ENCODE results near the gene OR10G2.
"Not testable (repeated sequence)": the region's sequence is repeated elsewhere in the genome, so short reads cannot be mapped to it uniquely, and the experiment has no call there.

Gene OR10G2

DNA sequence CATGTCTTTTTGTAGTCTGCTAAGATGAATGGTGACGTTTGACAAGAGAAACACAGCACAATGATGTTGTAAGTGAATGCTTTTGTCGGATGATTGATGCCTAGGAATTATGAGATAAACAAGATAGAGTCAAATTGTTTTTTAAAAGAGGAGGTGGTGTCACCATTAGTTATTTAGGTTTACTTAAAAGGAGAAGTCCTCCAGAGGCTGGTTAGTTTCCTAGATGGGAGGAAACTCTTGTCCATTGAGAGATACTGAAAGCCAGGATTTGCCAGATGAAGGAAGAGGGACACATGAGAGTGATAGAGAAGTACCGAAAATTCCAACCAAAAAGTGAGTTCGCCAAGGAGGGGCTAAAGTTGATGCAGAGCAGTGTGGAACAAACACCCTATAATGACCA is at the start of gene OR10G2:
OR10G2 (minus strand) TSS at position 101 of the 400 bp plus-strand sequence; CDS start at position 3, 98 bp downstream.
- DNase-seq = no peak

DNA sequence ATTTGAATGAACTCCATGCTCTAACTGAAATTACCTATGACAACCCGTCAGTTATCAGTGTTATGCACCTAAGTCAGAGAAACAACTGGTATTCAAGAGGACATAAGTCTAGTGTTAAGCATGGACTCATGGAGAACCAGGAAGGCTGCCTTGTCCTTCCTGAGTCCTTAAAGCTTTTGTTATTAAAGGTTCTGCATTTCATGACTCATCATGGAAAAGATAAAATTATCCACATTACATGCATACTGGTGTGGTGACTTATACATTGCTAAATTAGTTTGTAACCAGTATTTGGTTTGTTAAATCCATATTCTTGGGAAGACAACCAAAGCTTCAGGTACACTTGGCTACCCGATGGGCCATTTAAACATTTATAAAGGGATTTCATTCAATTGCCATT is 45.3 kb upstream of the OR10G2 start:
- DNase-seq = no peak

DNA sequence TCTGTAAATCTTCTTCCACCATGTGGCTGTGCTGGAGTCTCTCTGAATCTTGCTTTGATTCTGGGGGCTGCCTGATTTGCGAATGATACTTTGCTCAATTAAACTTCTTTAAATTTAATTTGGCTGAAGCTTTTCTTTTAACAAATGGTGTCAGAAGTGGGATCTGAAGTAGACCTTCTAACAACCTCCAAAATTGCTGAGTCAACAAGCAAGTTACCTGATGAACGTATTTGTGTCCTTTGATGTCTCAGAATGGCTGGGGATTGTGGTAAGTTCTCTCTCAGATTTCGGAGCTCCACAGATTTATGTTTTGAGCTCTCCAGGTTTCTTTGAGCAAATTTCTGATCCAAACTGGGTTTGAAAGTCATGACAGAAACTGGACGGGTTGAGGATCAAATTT is 40.8 kb upstream of the OR10G2 start:
- no peak for DNase-seq

GRCh38 chr14:21673718-21674117 is 39.0 kb upstream of the OR10G2 start, which contains the start of gene OR4E1:
TSS of gene OR4E1 (minus strand) at chr14:21673818. CDS start at chr14:21670935, 2,883 bp downstream.
- DNase-seq = no peak

GRCh38 chr14:21672116-21672515 is 37.4 kb upstream of the OR10G2 start:
- DNase-seq = no peak

GRCh38 chr14:21671371-21671770 is 36.6 kb upstream of the OR10G2 start:
- DNase-seq = no peak

DNA sequence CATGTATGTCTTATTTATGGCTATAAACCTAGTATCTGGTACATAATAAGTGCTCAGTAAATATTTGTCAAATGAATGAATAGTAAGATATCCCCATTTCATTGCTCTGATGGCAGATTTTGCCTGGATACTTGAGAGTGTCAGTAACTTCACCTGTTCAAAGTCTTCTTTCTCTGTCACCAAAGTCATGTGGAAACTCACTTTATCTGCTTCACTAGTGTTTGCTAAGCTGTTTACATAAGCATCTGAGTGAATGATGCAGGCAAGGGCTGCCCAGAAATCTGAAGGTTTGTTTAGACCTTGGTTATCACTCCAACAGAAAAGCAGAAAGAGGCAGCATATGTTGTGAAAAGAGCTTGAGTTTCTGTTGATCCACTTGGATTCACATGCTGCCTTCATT is 34.5 kb upstream of the OR10G2 start:
- DNase-seq = no peak

DNA sequence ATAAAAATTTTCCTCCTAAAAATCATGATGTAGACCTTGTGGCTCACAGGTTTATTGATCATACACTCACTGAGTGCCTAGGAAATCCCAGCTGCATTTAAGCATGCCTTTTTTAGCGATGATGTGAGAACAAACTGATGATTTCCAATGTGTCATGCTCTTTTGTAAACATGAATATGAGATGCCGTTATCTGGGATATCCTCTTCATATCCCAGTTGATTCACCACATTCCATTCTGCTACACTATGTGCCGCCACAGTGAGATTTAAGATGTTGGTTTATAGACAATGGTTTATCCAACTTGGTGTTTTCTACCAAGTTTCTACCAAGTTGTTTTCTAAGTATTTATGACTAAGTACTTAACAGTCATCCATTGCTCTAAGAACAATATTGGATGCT is 33.6 kb upstream of the OR10G2 start:
- no peak for DNase-seq

GRCh38 chr14:21656980-21657379 is 22.2 kb upstream of the OR10G2 start:
- no peak for DNase-seq

GRCh38 chr14:21654215-21654614 is 19.5 kb upstream of the OR10G2 start:
- no peak for DNase-seq

GRCh38 chr14:21653331-21653885 is 18.7 kb upstream of the OR10G2 start, which contains the start of gene OR4E2:
TSS of gene OR4E2 (plus strand) at chr14:21653835. CDS start at chr14:21665083, 11,248 bp downstream.
- DNase-seq = no peak

- no peak for DNase-seq
These were observed 17.6 kb upstream of the OR10G2 start for GRCh38 chr14:21652209-21652808.

DNA sequence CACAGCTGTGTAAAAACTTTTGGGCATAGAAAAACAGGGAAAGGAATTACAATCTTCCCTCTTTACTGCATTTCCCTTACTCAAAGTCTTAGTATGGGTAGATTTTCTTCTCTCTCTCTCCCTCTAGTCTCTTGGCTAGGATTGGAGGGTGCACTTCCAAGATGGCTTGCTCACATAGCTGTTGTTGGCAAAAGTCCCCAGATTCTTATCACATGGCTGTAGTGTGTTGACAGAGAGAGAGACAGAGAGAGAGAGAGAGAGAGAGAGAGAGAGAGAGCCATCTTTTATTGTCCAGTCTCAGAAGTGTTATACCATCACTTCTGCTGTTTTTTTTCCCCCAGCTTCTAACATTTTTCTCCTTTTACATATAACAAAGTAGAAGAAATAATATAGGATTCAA is 12.6 kb upstream of the OR10G2 start:
- no peak for DNase-seq

DNA sequence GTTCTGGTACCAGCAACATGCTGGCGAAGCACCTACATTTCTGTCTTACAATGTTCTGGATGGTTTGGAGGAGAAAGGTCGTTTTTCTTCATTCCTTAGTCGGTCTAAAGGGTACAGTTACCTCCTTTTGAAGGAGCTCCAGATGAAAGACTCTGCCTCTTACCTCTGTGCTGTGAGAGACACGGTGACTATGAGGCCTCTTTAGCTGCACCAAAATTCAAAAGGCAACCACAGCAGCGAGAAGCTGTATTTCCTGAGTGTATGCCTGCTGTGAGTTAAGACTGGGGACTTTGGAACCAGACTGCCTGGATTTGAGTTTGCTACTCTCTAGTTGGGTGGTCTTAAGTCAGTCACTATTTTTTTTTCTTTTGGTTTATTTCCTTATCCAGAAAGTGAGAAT is 8.7 kb upstream of the OR10G2 start:
- no peak for DNase-seq

GRCh38 chr14:21642683-21643082 is 7.9 kb upstream of the OR10G2 start:
- no peak for DNase-seq

DNA sequence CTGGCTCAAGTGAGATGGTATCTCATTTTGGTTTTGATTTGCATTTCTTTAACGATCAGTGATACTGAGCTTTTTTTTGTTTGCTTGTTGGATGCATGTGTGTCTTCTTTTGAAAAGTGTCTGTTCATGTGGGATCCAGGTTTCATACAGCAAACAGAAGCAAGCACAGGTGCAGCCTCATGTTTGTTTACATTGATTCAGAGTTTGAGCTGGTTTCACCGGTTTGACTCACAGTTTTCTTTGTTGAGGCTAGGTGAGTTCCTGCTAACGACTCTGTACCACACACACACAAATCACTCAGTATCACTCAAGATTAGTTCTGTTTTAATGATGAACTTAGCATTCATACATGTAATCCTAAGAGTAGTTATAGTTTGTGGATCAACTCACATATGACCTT is 3.7 kb downstream of the OR10G2 start:
- no peak for DNase-seq

- DNase-seq = not testable (repeated sequence)
These were observed 4.2 kb downstream of the OR10G2 start for GRCh38 chr14:21630503-21630902.

DNA sequence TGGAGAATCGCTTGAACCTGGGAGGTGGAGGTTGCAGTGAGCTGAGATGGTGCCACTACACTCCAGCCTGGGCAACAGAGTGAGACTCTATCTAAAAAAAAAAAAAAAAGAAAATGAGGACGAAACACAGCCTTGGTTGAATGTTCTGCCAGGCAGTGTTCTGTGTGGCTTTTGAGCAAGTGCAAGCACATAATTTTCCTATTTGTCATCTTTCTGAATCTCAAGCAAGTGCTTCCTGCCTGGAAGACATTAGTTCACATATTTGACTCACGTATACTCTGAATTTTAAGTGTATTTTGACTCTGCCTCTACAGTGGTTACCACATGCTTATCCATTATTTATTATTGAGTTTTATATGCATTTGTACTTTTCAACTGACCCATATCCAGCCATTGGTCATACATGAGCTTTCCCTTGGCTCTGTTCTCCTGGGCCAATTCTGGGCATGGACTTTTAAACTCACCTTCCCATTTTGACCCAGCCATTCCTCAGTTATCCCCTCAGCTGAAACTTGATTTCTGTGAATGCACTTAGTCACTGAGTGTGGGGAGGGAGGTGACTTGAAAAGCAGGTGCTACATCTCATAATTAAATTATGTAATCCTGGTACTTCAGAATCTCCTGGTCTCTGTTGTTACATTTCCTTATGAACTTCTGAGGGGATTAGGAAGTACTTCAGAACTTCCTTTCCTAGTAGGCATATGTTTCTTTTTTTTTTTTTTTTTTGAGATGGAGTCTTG is 8.1 kb downstream of the OR10G2 start:
- no peak for DNase-seq

GRCh38 chr14:21617614-21618013 is 17.1 kb downstream of the OR10G2 start:
- no peak for DNase-seq

DNA sequence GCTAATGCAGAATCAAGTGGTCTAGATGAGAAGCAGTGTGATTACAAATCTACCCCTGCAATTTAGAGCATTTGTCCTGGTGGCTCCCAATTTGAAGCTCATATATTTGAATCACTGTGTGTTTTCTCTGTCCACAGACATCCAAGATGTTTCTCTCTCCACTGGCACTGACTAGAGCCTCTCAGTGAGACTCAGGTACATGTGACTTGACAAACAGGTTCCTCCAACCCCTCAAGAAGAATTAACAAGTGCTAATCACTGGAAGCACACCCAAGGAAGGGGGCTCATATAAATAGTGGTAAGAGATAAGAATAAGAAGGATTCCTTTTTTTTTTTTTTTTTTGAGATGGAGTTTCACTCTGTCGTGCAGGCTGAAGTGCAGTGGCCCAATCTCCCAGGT is 20.5 kb downstream of the OR10G2 start:
- DNase-seq = no peak

DNA sequence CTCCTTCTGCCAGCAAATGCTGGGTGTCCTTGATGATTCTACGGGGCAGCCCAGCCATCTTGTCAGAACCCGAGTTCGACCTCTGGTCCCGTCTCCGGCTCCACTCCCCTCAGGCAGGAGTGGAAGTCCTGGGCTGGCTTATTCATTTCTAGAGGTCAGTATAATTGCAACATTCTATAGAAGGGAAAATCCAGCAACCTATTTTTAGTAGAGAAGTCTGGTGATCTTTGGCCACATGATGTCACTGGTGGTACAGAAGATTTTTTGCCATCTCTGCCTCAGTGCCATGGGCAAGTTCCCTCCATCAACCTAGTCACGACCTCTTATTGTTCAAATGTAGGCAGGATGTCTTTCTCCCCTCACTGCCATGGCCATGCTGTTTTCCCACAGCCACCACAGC is 22.4 kb downstream of the OR10G2 start:
- no peak for DNase-seq

DNA sequence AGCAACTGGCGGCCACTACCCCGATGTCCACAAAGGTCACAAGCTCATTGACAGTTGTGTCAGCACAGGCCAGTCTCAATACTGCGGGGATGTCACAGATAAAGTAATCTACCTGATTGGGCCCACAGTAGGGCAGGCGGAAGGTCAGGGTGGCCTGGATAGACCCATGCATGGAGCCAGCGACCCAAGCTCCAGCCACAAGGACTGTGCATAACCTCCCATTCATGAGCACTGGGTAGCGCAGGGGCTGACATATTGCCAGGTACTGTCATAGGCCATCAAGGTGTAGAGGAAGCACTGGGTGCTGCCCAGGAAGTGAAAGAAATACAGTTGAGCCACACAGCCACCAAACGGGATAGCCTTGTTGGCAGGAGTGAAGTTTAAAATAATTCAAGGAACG is 32.6 kb downstream of the OR10G2 start:
- DNase-seq = not testable (repeated sequence)

DNA sequence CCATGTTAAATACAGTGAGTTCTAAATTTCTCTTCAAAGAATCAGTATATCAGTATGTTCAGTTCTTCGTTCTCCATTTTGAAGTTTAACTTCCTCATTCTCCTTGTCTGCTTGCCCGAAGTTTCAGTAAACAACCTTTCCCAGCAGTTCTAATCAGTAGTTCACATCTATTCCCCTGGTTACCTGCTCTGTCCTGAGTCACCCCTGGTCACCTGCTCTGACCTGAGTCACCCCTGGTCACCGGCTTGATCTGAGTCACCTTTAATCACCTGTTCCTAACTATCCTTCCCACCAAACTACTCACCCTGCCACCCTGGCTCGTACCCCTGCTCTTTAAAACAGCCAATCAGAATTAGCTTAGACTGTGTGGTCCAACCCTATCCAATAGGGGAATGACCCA is 45.4 kb downstream of the OR10G2 start:
- DNase-seq = no peak

All from activated CD4-positive, alpha-beta T cell treated with anti-CD3 and anti-CD28 coated beads, Interleukin-2, amount 50 U/mL, for 4 hours (primary cell).